ENCODE results near the gene ENTPD8.

GRCh38 chr9:137438591-137439157 is 2.5 kb downstream of the ENTPD8 start:
- no peak for TF ChIP-seq CTCF (IDR thresholded peaks at IDR 0.05)
- TF ChIP-seq EZH2 (IDR thresholded peaks at IDR 0.05; ENCODE audit: borderline replicate concordance, insufficient read depth, low read depth, low read length, poor library complexity, severe bottlenecking), result no peak

Measured in B cell (primary cell).